Amygdala (tissue), 56 donors: ENCODE results near the gene A2M.

Experiments
- DNase-seq, 56 donors: peaks; one replicate each; lab custom pipeline; 2025; lab: John Stamatoyannopoulos, UW

Gene A2M

GRCh38 chr12:9049520-9050133 lies 66.1 kb downstream of the A2M start:
- no peak for DNase-seq

- no peak for DNase-seq
These were observed 66.8 kb downstream of the A2M start for GRCh38 chr12:9048930-9049329.

- DNase-seq, result no peak
These were observed 68.6 kb downstream of the A2M start for GRCh38 chr12:9047105-9047504.

- DNase-seq, result no peak
These were observed 72.0 kb downstream of the A2M start for GRCh38 chr12:9043766-9044165.

GRCh38 chr12:9041321-9041720 lies 74.4 kb downstream of the A2M start:
- no peak for DNase-seq

GRCh38 chr12:9040484-9041186 lies 75.1 kb downstream of the A2M start:
- DNase-seq, result no peak

GRCh38 chr12:9039397-9039977 lies 76.2 kb downstream of the A2M start:
- DNase-seq, result peak in 4 of 56 donors; percentile 0 to 39 (median 12)

GRCh38 chr12:9037431-9037830 lies 78.3 kb downstream of the A2M start:
- DNase-seq, result no peak

- no peak for DNase-seq
These were observed 79.5 kb downstream of the A2M start for GRCh38 chr12:9036227-9036626.

- no peak for DNase-seq
These were observed 81.6 kb downstream of the A2M start for GRCh38 chr12:9034095-9034494.

GRCh38 chr12:9033265-9033887 lies 82.3 kb downstream of the A2M start:
- no peak for DNase-seq

GRCh38 chr12:9032202-9032964 lies 83.3 kb downstream of the A2M start:
- no peak for DNase-seq

GRCh38 chr12:9030776-9031175 lies 84.9 kb downstream of the A2M start:
- DNase-seq, result no peak

- DNase-seq, result no peak
These were observed 88.3 kb downstream of the A2M start for GRCh38 chr12:9027161-9028059.

- DNase-seq, result no peak
These were observed 91.2 kb downstream of the A2M start for GRCh38 chr12:9024512-9024911.

GRCh38 chr12:9022592-9022991 lies 93.1 kb downstream of the A2M start:
- no peak for DNase-seq
